OCI-LY7 (cell line): ENCODE results near the gene SLC2A5. TPM values are rescaled to one million over a fixed set of nuclear protein-coding genes. Genes with fewer than 3 reads are reported as not detected.

ENCODE experiments used
- BruUV-seq: library from RNA; stranded (reverse); fragments of 400-500 nt; replicated peaks from 2 replicates; lab custom pipeline; 2021; lab: Mats Ljungman, UMichigan
- CTCF ChIA-PET: fragments of 300-600 bp; sonication (Branson Sonifier 250); formaldehyde crosslinking; loops from one replicate; lab custom pipeline; 2022; ENCODE audit warnings: antibody characterized with exemption; ENCODE audit not compliant: unreplicated experiment; lab: Charles Lee
- POLR2A ChIA-PET: fragments of 300-600 bp; sonication (Branson Sonifier 250); formaldehyde crosslinking; loops from one replicate; lab custom pipeline; 2022; ENCODE audit warnings: antibody characterized with exemption; lab: Charles Lee
- DNase-seq: peaks from one replicate; pipeline ENCODE4 v3.0.0-alpha.2; 2015; ENCODE audit warnings: low spot score
- H2AFZ ChIP-seq: fragments of 200-600 bp; sonication (generic), shearing (Covaris generic); 2 replicates; pipeline ENCODE4 v1.6.1; 2014; ENCODE audit warnings: mild to moderate bottlenecking, antibody characterized with exemption, low read length, moderate library complexity
- H3K27ac ChIP-seq: fragments of 200-600 bp; sonication (generic); 2 replicates; pipeline ENCODE4 v1.5.1; 2014; ENCODE audit warnings: mixed run types, low read depth, mild to moderate bottlenecking, moderate library complexity, low read length, inconsistent platforms; ENCODE audit not compliant: poor library complexity, severe bottlenecking
- H3K36me3 ChIP-seq: fragments of 200-600 bp; sonication (generic); 2 replicates; pipeline ENCODE4 v1.6.1; 2014; ENCODE audit warnings: mild to moderate bottlenecking, antibody characterized with exemption, low read length, moderate library complexity, mixed read lengths; ENCODE audit not compliant: insufficient read depth
- H3K4me1 ChIP-seq: fragments of 200-600 bp; sonication (generic); 2 replicates; pipeline ENCODE4 v1.5.1; 2014; ENCODE audit warnings: mild to moderate bottlenecking, low read length; ENCODE audit not compliant: insufficient read depth, poor library complexity, severe bottlenecking
- H3K4me2 ChIP-seq: fragments of 200-600 bp; sonication (generic); 2 replicates; pipeline ENCODE4 v1.6.1; 2014; ENCODE audit warnings: mild to moderate bottlenecking, low read length
- H3K4me3 ChIP-seq: fragments of 200-600 bp; sonication (generic); 2 replicates; pipeline ENCODE4 v1.5.1; 2014; ENCODE audit warnings: mild to moderate bottlenecking, low read depth, low read length; ENCODE audit not compliant: poor library complexity, severe bottlenecking
- H3K79me2 ChIP-seq: fragments of 200-600 bp; sonication (generic); 2 replicates; pipeline ENCODE4 v1.6.1; 2016; ENCODE audit warnings: low read depth, mild to moderate bottlenecking, low read length, moderate library complexity, mixed read lengths; ENCODE audit not compliant: insufficient read depth
- H3K9me2 ChIP-seq: fragments of 200-600 bp; sonication (generic); 2 replicates; pipeline ENCODE4 v1.6.1; 2016; ENCODE audit warnings: mild to moderate bottlenecking, low read length, mixed read lengths; ENCODE audit not compliant: insufficient read depth
- H3K9me3 ChIP-seq: fragments of 200-600 bp; sonication (generic); 2 replicates; pipeline ENCODE4 v1.6.1; 2014; ENCODE audit warnings: mild to moderate bottlenecking, mixed run types, low read length, mixed read lengths
- H4K20me1 ChIP-seq: fragments of 200-600 bp; sonication (generic); 2 replicates; pipeline ENCODE4 v1.6.1; 2014; ENCODE audit warnings: mild to moderate bottlenecking, antibody characterized with exemption, low read length, moderate library complexity, mixed read lengths; ENCODE audit not compliant: insufficient read depth
- EZH2phosphoT487 ChIP-seq: fragments of 200-600 bp; sonication (generic); IDR thresholded peaks from 2 replicates; pipeline ENCODE4 v1.6.1; 2018; ENCODE audit warnings: low read depth, borderline replicate concordance, mild to moderate bottlenecking, mixed run types, antibody characterized with exemption, low read length, moderate library complexity, mixed read lengths
- intact Hi-C: fragments of 100-400 bp; cut with micrococcal nuclease; formaldehyde crosslinking; loops from one replicate; pipeline ENCODE4 v1.10.0; 2022; ENCODE audit not compliant: unreplicated experiment
- total RNA-seq, 2 experiments: library from RNA; depleted of rRNA in 1 of 2; stranded (reverse); fragments of >200 nt in 1 of 2; shearing (Covaris generic) in 1 of 2; gene quantifications; 2 replicates each; pipeline ENCODE4 v1.2.3, GENCODE V29; 2014 to 2022
- TF ChIP-seq, protein P1 (sequence below): fragments of 200-600 bp; sonication (generic); conservative IDR thresholded peaks from 2 replicates; pipeline ENCODE4 v1.5.1; 2014; ENCODE audit warnings: mild to moderate bottlenecking, antibody characterized with exemption, low read length, moderate library complexity, mixed read lengths

SLC2A5 gene
- total RNA-seq, 2 experiments from 2014 or later = 112 to 183 TPM

- Histone ChIP-seq H2AFZ (no peak overlapping the region), H3K4me3 (no peak overlapping the region), H3K36me3 (no peaks in the 10 kb centered on the region; the same call in 1 of the 2 replicates), H3K79me2 (no peaks in the 10 kb centered on the region), H3K27ac (no peak overlapping the region), H4K20me1 (no peaks in the 10 kb centered on the region), H3K4me2 (no peak overlapping the region), H3K9me2 (no peaks in the 10 kb centered on the region), H3K4me1 (no peaks in the 10 kb centered on the region), H3K9me3 (peaks cover 33% of the 10 kb centered on the region)
- ChIA-PET POLR2A (interaction anchor here (0.6 to 1.9 kb wide), 4 partner anchors 10 to 224 kb away, joined by 3 to 4 read pairs (median 3); no protein-coding TSS in a partner anchor), CTCF (interaction anchor here (0.7 to 1.0 kb wide), 2 partner anchors 16 to 30 kb away, joined by 3 to 4 read pairs; no protein-coding TSS in a partner anchor)
- DNase-seq = no peak
- no TSS peak for BruUV-seq
- TF ChIP-seq, protein P1, sequence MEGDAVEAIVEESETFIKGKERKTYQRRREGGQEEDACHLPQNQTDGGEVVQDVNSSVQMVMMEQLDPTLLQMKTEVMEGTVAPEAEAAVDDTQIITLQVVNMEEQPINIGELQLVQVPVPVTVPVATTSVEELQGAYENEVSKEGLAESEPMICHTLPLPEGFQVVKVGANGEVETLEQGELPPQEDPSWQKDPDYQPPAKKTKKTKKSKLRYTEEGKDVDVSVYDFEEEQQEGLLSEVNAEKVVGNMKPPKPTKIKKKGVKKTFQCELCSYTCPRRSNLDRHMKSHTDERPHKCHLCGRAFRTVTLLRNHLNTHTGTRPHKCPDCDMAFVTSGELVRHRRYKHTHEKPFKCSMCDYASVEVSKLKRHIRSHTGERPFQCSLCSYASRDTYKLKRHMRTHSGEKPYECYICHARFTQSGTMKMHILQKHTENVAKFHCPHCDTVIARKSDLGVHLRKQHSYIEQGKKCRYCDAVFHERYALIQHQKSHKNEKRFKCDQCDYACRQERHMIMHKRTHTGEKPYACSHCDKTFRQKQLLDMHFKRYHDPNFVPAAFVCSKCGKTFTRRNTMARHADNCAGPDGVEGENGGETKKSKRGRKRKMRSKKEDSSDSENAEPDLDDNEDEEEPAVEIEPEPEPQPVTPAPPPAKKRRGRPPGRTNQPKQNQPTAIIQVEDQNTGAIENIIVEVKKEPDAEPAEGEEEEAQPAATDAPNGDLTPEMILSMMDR = no peak
- TF ChIP-seq EZH2phosphoT487 = no peak
- intact Hi-C loops = no loop called here
Measured at GRCh38 chr1:9093581-9093980, 24.1 kb upstream of the SLC2A5 start.

- BruUV-seq = no TSS peak
- H2AFZ ChIP-seq = no peak overlapping the region
- POLR2A ChIA-PET = interaction anchor here (0.6 to 1.9 kb wide), 3 partner anchors 12 to 224 kb away, joined by 3 to 4 read pairs (median 3); no protein-coding TSS in a partner anchor
Measured at GRCh38 chr1:9093091-9093490, 23.7 kb upstream of the SLC2A5 start.

More at GRCh38 chr1:9093091-9093490, 23.7 kb upstream of the SLC2A5 start:
- H3K27ac ChIP-seq = no peak overlapping the region
- no peaks in the 10 kb centered on the region for H3K79me2 ChIP-seq
- no peaks in the 10 kb centered on the region for H3K4me1 ChIP-seq
- no peaks in the 10 kb centered on the region; the same call in 1 of the 2 replicates for H3K36me3 ChIP-seq
- H3K9me3 ChIP-seq = peaks cover 33% of the 10 kb centered on the region
- CTCF ChIA-PET = interaction anchor here (0.7 to 1.0 kb wide), 2 partner anchors 15 to 29 kb away, joined by 3 to 4 read pairs; no protein-coding TSS in a partner anchor
- TF ChIP-seq, protein P1 = no peak
- no peak for TF ChIP-seq EZH2phosphoT487
- intact Hi-C loops = no loop called here
- H3K4me3 ChIP-seq = no peak overlapping the region
- H4K20me1 ChIP-seq = no peaks in the 10 kb centered on the region
- H3K4me2 ChIP-seq = no peak overlapping the region
- DNase-seq = no peak
- H3K9me2 ChIP-seq = no peaks in the 10 kb centered on the region
